Activated B cell treated with CpG ODN at 0.5 μM for 24 hours (primary cell): ENCODE data around the gene PRLR. TPM values are rescaled to one million over a fixed set of nuclear protein-coding genes. Genes with fewer than 3 reads are reported as not detected.

Experiments
- ATAC-seq: fragments of 200-7000 bp; cut with Tn5 transposase; one replicate; pipeline ENCODE4 v1.10.0; 2021; ENCODE audit warnings: low read depth, mild to moderate bottlenecking, moderate library complexity
- CTCF ChIA-PET: fragments of 350-600 bp; sonication (Branson Sonifier 250); formaldehyde crosslinking; loops from one replicate; lab custom pipeline; 2021; ENCODE audit warnings: antibody characterized with exemption; lab: Charles Lee
- POLR2A ChIA-PET: fragments of 350-600 bp; sonication (Branson Sonifier 250); formaldehyde crosslinking; loops from one replicate; lab custom pipeline; 2021; ENCODE audit warnings: antibody characterized with exemption; lab: Charles Lee
- DNase-seq: peaks from one replicate; pipeline ENCODE4 v3.0.0; 2022
- H3K27ac Mint-ChIP-seq: one replicate; pipeline ENCODE4 v1.8.0; 2020; ENCODE audit warnings: mixed read lengths
- H3K27me3 Mint-ChIP-seq: one replicate; pipeline ENCODE4 v1.8.0; 2021; ENCODE audit warnings: mixed read lengths
- H3K36me3 Mint-ChIP-seq: one replicate; pipeline ENCODE4 v1.8.0; 2021; ENCODE audit warnings: low read depth, mixed read lengths
- H3K4me1 Mint-ChIP-seq: one replicate; pipeline ENCODE4 v1.8.0; 2021; ENCODE audit warnings: mixed read lengths
- H3K4me3 Mint-ChIP-seq: one replicate; pipeline ENCODE4 v1.8.0; 2020; ENCODE audit warnings: mild to moderate bottlenecking, mixed read lengths
- H3K9me3 Mint-ChIP-seq: one replicate; pipeline ENCODE4 v1.8.0; 2020; ENCODE audit warnings: mixed read lengths
- CTCF ChIP-seq: fragments of 200-600 bp; IDR thresholded peaks from one replicate; pipeline ENCODE4 v1.8.0; 2022; ENCODE audit warnings: antibody characterized with exemption, mild to moderate bottlenecking
- intact Hi-C: fragments of 100-400 bp; cut with micrococcal nuclease; formaldehyde crosslinking; loops from one replicate; pipeline ENCODE4 v1.15.1; 2024
- total RNA-seq: library from RNA; stranded (reverse); gene quantifications from 2 replicates; pipeline ENCODE4 v1.2.3, GENCODE V29; 2022

The PRLR gene
- total RNA-seq, 1 donor from 2014 or later = 3.7 TPM

GRCh38 chr5:35009657-35010056, 220.6 kb downstream of the PRLR start:
- no peak for DNase-seq
- H3K4me1 Mint-ChIP-seq = no peaks in the 10 kb centered on the region
- no peak for TF ChIP-seq CTCF
- no peak overlapping the region for H3K27ac Mint-ChIP-seq
- peaks cover 10% of the 10 kb centered on the region for H3K27me3 Mint-ChIP-seq
- no peak for ATAC-seq
- H3K4me3 Mint-ChIP-seq = no peak overlapping the region
- POLR2A ChIA-PET = no interaction called here
- CTCF ChIA-PET = no interaction called here
- no peaks in the 10 kb centered on the region for H3K9me3 Mint-ChIP-seq
- H3K36me3 Mint-ChIP-seq = no peaks in the 10 kb centered on the region
- intact Hi-C loops = no loop called here

GRCh38 chr5:35009019-35009418, 221.3 kb downstream of the PRLR start:
- Mint-ChIP-seq H3K4me3 (no peak overlapping the region), H3K9me3 (no peaks in the 10 kb centered on the region), H3K27ac (no peak overlapping the region), H3K36me3 (no peaks in the 10 kb centered on the region), H3K27me3 (peaks cover 15% of the 10 kb centered on the region), H3K4me1 (no peaks in the 10 kb centered on the region)
- intact Hi-C loops = no loop called here
- no peak for TF ChIP-seq CTCF
- DNase-seq (no peak), ATAC-seq (no peak)
- POLR2A ChIA-PET = no interaction called here
- CTCF ChIA-PET = no interaction called here

- DNase-seq (no peak), ATAC-seq (no peak)
- Mint-ChIP-seq H3K4me3 (no peak overlapping the region), H3K9me3 (no peaks in the 10 kb centered on the region), H3K4me1 (no peaks in the 10 kb centered on the region), H3K27ac (no peak overlapping the region), H3K36me3 (no peaks in the 10 kb centered on the region), H3K27me3 (peaks cover 16% of the 10 kb centered on the region)
- TF ChIP-seq CTCF = no peak
- ChIA-PET CTCF (interaction anchor here (1.3 kb wide), 1 partner anchor 530 kb away, joined by 3 read pairs; no protein-coding TSS in a partner anchor), POLR2A (no interaction called here)
- intact Hi-C loops = no loop called here
These were observed 225.5 kb downstream of the PRLR start for GRCh38 chr5:35004771-35005170.

- CTCF ChIA-PET = interaction anchor here (0.7 to 1.6 kb wide), 4 partner anchors 11 to 530 kb away, joined by 3 to 11 read pairs (median 4); no protein-coding TSS in a partner anchor
- POLR2A ChIA-PET = no interaction called here
- DNase-seq = no peak
- ATAC-seq = no peak
- no peak overlapping the region for H3K4me3 Mint-ChIP-seq
- peaks cover 16% of the 10 kb centered on the region for H3K27me3 Mint-ChIP-seq
- intact Hi-C loops = no loop called here
- no peak for TF ChIP-seq CTCF
- H3K36me3 Mint-ChIP-seq = no peaks in the 10 kb centered on the region
- no peaks in the 10 kb centered on the region for H3K9me3 Mint-ChIP-seq
- no peak overlapping the region for H3K27ac Mint-ChIP-seq
- no peaks in the 10 kb centered on the region for H3K4me1 Mint-ChIP-seq
These were observed 226.1 kb downstream of the PRLR start for GRCh38 chr5:35004200-35004599.

- no peaks in the 10 kb centered on the region for H3K9me3 Mint-ChIP-seq
- CTCF ChIA-PET = interaction anchor here (0.7 to 2.0 kb wide), 11 partner anchors 11 to 532 kb away, joined by 3 to 12 read pairs (median 3); partner anchors contain the start of gene RAD1
- no peaks in the 10 kb centered on the region for H3K4me1 Mint-ChIP-seq
- no peak overlapping the region for H3K4me3 Mint-ChIP-seq
- no peak overlapping the region for H3K27ac Mint-ChIP-seq
- no peaks in the 10 kb centered on the region for H3K36me3 Mint-ChIP-seq
- peaks cover 14% of the 10 kb centered on the region for H3K27me3 Mint-ChIP-seq
- ATAC-seq (peak; percentile 40), DNase-seq (no peak)
- peak; percentile 38 for TF ChIP-seq CTCF
- POLR2A ChIA-PET = no interaction called here
- intact Hi-C loops = loop anchor here (1.0 kb wide), 4 partner anchors 45 to 529 kb away; no protein-coding TSS in a partner anchor
These were observed 227.0 kb downstream of the PRLR start for GRCh38 chr5:35003018-35003957.
